ENCODE data around the gene KIDINS220.

KIDINS220 gene

GRCh38 chr2:8790739-8791162 is 46.7 kb downstream of the KIDINS220 start:
- ChIA-PET POLR2A (no interaction called here), CTCF (interaction anchor here (1.3 kb wide), 1 partner anchor 12 kb away, joined by 3 read pairs; no protein-coding TSS in a partner anchor)
- peaks cover 32 to 73% (median 49%) of the 10 kb centered on the region in 4 experiments for H3K36me3 ChIP-seq (ENCODE audit: control insufficient read depth in 4 of 4, insufficient read depth in 4 of 4, low read length in 3 of 4)
- no peaks in the 10 kb centered on the region for H3K9me3 ChIP-seq (ENCODE audit: control extremely low read depth in 1 of 5, control insufficient read depth in 4 of 5, insufficient read depth in 2 of 5, low read depth in 1 of 5, low read length in 4 of 5)
- DNase-seq: no peak
- H3K27me3 ChIP-seq (replicated peaks in 2 of 5; ENCODE audit: control insufficient read depth in 4 of 5, insufficient read depth in 5 of 5, low read length in 4 of 5): no peaks in the 10 kb centered on the region
- no peaks in the 10 kb centered on the region for H3K4me1 ChIP-seq (ENCODE audit: control extremely low read depth in 1 of 4, control insufficient read depth in 4 of 4, insufficient read depth in 4 of 4, low read length in 3 of 4)
- H3K4me3 ChIP-seq (ENCODE audit: control insufficient read depth in 1 of 7, extremely low read depth in 1 of 7, insufficient read depth in 4 of 7, low read depth in 2 of 7, low read length in 6 of 7): no peak overlapping the region
- 100% methylated on average over 2 of the region's 2 CpGs for WGBS (ENCODE audit: insufficient coverage)
- no peak overlapping the region for H3K27ac ChIP-seq (ENCODE audit: insufficient read depth in 1 of 2, low read depth in 1 of 2, low read length in 2 of 2, poor library complexity in 1 of 2, severe bottlenecking in 2 of 2)

- H3K36me3 ChIP-seq (ENCODE audit: control insufficient read depth in 4 of 4, insufficient read depth in 4 of 4, low read length in 3 of 4): peaks cover 40 to 60% (median 48%) of the 10 kb centered on the region in 4 experiments
- H3K4me3 ChIP-seq (ENCODE audit: control insufficient read depth in 1 of 7, extremely low read depth in 1 of 7, insufficient read depth in 4 of 7, low read depth in 2 of 7, low read length in 6 of 7): no peak overlapping the region
- no peak for DNase-seq
- WGBS (ENCODE audit: insufficient coverage): 94% methylated on average over 3 of the region's 5 CpGs
- H3K9me3 ChIP-seq (ENCODE audit: control extremely low read depth in 1 of 5, control insufficient read depth in 4 of 5, insufficient read depth in 2 of 5, low read depth in 1 of 5, low read length in 4 of 5): no peaks in the 10 kb centered on the region
- no peaks in the 10 kb centered on the region for H3K27me3 ChIP-seq (replicated peaks in 2 of 5; ENCODE audit: control insufficient read depth in 4 of 5, insufficient read depth in 5 of 5, low read length in 4 of 5)
- ChIA-PET CTCF (interaction anchor here (0.6 kb wide), 1 partner anchor 56 kb away, joined by 3 read pairs; no protein-coding TSS in a partner anchor), POLR2A (no interaction called here)
- no peaks in the 10 kb centered on the region for H3K4me1 ChIP-seq (ENCODE audit: control extremely low read depth in 1 of 4, control insufficient read depth in 4 of 4, insufficient read depth in 4 of 4, low read length in 3 of 4)
- no peak overlapping the region for H3K27ac ChIP-seq (ENCODE audit: insufficient read depth in 1 of 2, low read depth in 1 of 2, low read length in 2 of 2, poor library complexity in 1 of 2, severe bottlenecking in 2 of 2)
These were observed 51.0 kb downstream of the KIDINS220 start for GRCh38 chr2:8786463-8786862.

DNA sequence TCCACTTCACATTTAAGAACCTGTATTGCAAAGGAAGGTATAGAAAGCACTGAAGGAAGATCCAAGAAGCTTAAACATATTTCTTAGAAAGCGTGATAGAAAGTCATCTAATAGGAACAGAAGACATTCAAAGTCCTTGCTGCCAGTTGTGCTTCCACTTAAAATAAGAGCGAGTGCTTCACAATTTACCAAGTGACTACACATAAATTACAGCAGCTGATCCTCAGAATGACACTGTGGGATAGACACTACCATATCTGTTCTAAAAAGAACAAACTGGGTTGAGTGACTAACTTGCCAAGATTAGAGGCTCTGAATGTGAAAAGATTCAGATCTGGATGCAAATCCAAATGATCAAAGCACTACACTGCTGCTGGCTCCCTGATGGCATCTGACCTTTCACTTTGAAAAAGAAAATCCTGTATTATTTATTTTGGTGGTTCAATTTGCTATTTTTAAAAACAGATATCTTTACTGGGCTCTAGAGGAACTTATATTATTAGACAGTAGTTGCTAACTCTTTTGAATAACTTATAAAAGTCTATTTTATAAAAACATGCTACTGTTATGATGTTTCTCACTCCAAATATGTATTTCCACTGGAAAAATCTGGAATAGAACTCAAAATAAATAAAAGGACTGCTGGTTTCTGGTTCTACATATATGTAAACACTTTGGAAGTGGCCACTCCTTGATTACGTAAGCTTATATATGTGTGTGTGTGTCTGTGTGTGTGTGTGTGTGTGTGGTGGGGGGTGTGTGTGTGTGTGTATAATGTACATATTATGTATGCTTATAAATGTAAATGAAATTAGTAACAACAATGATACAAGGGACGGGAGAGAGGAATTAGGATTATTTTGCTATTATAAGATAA is 57.4 kb downstream of the KIDINS220 start:
- Histone ChIP-seq H3K4me1 (ENCODE audit: control extremely low read depth in 1 of 4, control insufficient read depth in 4 of 4, insufficient read depth in 4 of 4, low read length in 3 of 4) (no peaks in the 10 kb centered on the region), H3K27ac (ENCODE audit: insufficient read depth in 1 of 2, low read depth in 1 of 2, low read length in 2 of 2, poor library complexity in 1 of 2, severe bottlenecking in 2 of 2) (no peak overlapping the region), H3K36me3 (ENCODE audit: control insufficient read depth in 4 of 4, insufficient read depth in 4 of 4, low read length in 3 of 4) (peaks cover 33 to 66% (median 42%) of the 10 kb centered on the region in 4 experiments), H3K9me3 (ENCODE audit: control extremely low read depth in 1 of 5, control insufficient read depth in 4 of 5, insufficient read depth in 2 of 5, low read depth in 1 of 5, low read length in 4 of 5) (no peaks in the 10 kb centered on the region), H3K27me3 (replicated peaks in 2 of 5; ENCODE audit: control insufficient read depth in 4 of 5, insufficient read depth in 5 of 5, low read length in 4 of 5) (no peaks in the 10 kb centered on the region), H3K4me3 (ENCODE audit: control insufficient read depth in 1 of 7, extremely low read depth in 1 of 7, insufficient read depth in 4 of 7, low read depth in 2 of 7, low read length in 6 of 7) (no peak overlapping the region)
- ChIA-PET CTCF (interaction anchor here (1.2 to 1.4 kb wide), 2 partner anchors 10 to 12 kb away, joined by 3 to 4 read pairs; no protein-coding TSS in a partner anchor), POLR2A (no interaction called here)
- no peak for DNase-seq
- WGBS (ENCODE audit: insufficient coverage): 100% methylated on average over 1 of the region's 4 CpGs

DNA sequence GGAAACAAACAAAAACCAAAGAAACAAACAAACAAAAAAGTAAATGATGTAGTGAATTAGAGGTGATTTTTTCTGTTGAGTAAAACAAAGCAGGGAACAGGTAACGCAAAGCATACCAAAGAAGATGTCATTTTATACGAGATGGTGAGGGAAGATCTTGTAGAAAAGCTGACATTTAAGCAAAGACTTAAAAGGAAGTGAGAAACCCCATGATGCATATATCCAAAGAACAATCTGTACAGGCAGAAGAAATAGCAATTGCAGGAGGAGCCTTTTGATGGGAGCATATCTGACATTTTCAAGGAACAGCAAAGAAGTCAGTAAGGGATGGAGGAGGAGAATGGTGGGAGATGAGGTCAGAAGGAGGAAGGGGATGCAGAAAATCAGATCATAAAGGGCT is 63.0 kb downstream of the KIDINS220 start:
- no peaks in the 10 kb centered on the region for H3K27me3 ChIP-seq (replicated peaks in 2 of 5; ENCODE audit: control insufficient read depth in 4 of 5, insufficient read depth in 5 of 5, low read length in 4 of 5)
- CTCF ChIA-PET: no interaction called here
- POLR2A ChIA-PET: no interaction called here
- H3K4me1 ChIP-seq (ENCODE audit: control extremely low read depth in 1 of 4, control insufficient read depth in 4 of 4, insufficient read depth in 4 of 4, low read length in 3 of 4): no peaks in the 10 kb centered on the region
- no peak overlapping the region for H3K27ac ChIP-seq (ENCODE audit: insufficient read depth in 1 of 2, low read depth in 1 of 2, low read length in 2 of 2, poor library complexity in 1 of 2, severe bottlenecking in 2 of 2)
- H3K4me3 ChIP-seq (ENCODE audit: control insufficient read depth in 1 of 7, extremely low read depth in 1 of 7, insufficient read depth in 4 of 7, low read depth in 2 of 7, low read length in 6 of 7): no peak overlapping the region
- no peaks in the 10 kb centered on the region for H3K9me3 ChIP-seq (ENCODE audit: control extremely low read depth in 1 of 5, control insufficient read depth in 4 of 5, insufficient read depth in 2 of 5, low read depth in 1 of 5, low read length in 4 of 5)
- peaks cover 21 to 63% (median 31%) of the 10 kb centered on the region in 4 experiments for H3K36me3 ChIP-seq (ENCODE audit: control insufficient read depth in 4 of 4, insufficient read depth in 4 of 4, low read length in 3 of 4)
- 100% methylated on average over 2 of the region's 2 CpGs for WGBS (ENCODE audit: insufficient coverage)
- no peak for DNase-seq

- no peak for DNase-seq
- Histone ChIP-seq H3K27ac (ENCODE audit: insufficient read depth in 1 of 2, low read depth in 1 of 2, low read length in 2 of 2, poor library complexity in 1 of 2, severe bottlenecking in 2 of 2) (no peak overlapping the region), H3K4me3 (ENCODE audit: control insufficient read depth in 1 of 7, extremely low read depth in 1 of 7, insufficient read depth in 4 of 7, low read depth in 2 of 7, low read length in 6 of 7) (no peak overlapping the region), H3K27me3 (replicated peaks in 2 of 5; ENCODE audit: control insufficient read depth in 4 of 5, insufficient read depth in 5 of 5, low read length in 4 of 5) (no peaks in the 10 kb centered on the region), H3K9me3 (ENCODE audit: control extremely low read depth in 1 of 5, control insufficient read depth in 4 of 5, insufficient read depth in 2 of 5, low read depth in 1 of 5, low read length in 4 of 5) (no peaks in the 10 kb centered on the region), H3K36me3 (ENCODE audit: control insufficient read depth in 4 of 4, insufficient read depth in 4 of 4, low read length in 3 of 4) (peaks cover 5 to 35% (median 13%) of the 10 kb centered on the region in 4 experiments), H3K4me1 (ENCODE audit: control extremely low read depth in 1 of 4, control insufficient read depth in 4 of 4, insufficient read depth in 4 of 4, low read length in 3 of 4) (peaks cover 0 to 6% (median 3%) of the 10 kb centered on the region in 4 experiments)
- ChIA-PET CTCF (interaction anchor here (0.7 to 0.9 kb wide), 2 partner anchors 14 to 74 kb away, joined by 3 to 4 read pairs; no protein-coding TSS in a partner anchor), POLR2A (interaction anchor here (0.6 kb wide), 1 partner anchor 32 kb away, joined by 8 read pairs; no protein-coding TSS in a partner anchor)
- WGBS (ENCODE audit: insufficient coverage): 82% methylated on average over 1 of the region's 1 CpG
These were observed 70.1 kb downstream of the KIDINS220 start for GRCh38 chr2:8767324-8767723.

- peak; percentile 51 to 74 (median 69) for DNase-seq
- Histone ChIP-seq H3K27ac (ENCODE audit: insufficient read depth in 1 of 2, low read depth in 1 of 2, low read length in 2 of 2, poor library complexity in 1 of 2, severe bottlenecking in 2 of 2) (no peak overlapping the region), H3K4me1 (ENCODE audit: control extremely low read depth in 1 of 4, control insufficient read depth in 4 of 4, insufficient read depth in 4 of 4, low read length in 3 of 4) (peaks cover 0 to 6% (median 3%) of the 10 kb centered on the region in 4 experiments), H3K9me3 (ENCODE audit: control extremely low read depth in 1 of 5, control insufficient read depth in 4 of 5, insufficient read depth in 2 of 5, low read depth in 1 of 5, low read length in 4 of 5) (peaks cover 0 to 2% (median 2%) of the 10 kb centered on the region in 5 experiments), H3K27me3 (replicated peaks in 2 of 5; ENCODE audit: control insufficient read depth in 4 of 5, insufficient read depth in 5 of 5, low read length in 4 of 5) (no peaks in the 10 kb centered on the region), H3K4me3 (ENCODE audit: control insufficient read depth in 1 of 7, extremely low read depth in 1 of 7, insufficient read depth in 4 of 7, low read depth in 2 of 7, low read length in 6 of 7) (no peak overlapping the region), H3K36me3 (ENCODE audit: control insufficient read depth in 4 of 4, insufficient read depth in 4 of 4, low read length in 3 of 4) (peaks cover 6 to 17% (median 13%) of the 10 kb centered on the region in 4 experiments)
- WGBS (ENCODE audit: insufficient coverage): no CpG with 5 or more reads among the region's 1 CpG
- POLR2A ChIA-PET: no interaction called here
- CTCF ChIA-PET: interaction anchor here (0.6 to 1.5 kb wide), 4 partner anchors 31 to 1643 kb away, joined by 3 to 4 read pairs (median 3); no protein-coding TSS in a partner anchor
These were observed 75.8 kb downstream of the KIDINS220 start for GRCh38 chr2:8761529-8762164.
